ENCODE data around the gene ULK2. TPM values are rescaled to one million over a fixed set of nuclear protein-coding genes. Genes with fewer than 3 reads are reported as not detected.

ULK2 gene
- total and polyA plus RNA-seq, 2 donors from 2014 or later: 6.6 to 16.3 TPM

DNA sequence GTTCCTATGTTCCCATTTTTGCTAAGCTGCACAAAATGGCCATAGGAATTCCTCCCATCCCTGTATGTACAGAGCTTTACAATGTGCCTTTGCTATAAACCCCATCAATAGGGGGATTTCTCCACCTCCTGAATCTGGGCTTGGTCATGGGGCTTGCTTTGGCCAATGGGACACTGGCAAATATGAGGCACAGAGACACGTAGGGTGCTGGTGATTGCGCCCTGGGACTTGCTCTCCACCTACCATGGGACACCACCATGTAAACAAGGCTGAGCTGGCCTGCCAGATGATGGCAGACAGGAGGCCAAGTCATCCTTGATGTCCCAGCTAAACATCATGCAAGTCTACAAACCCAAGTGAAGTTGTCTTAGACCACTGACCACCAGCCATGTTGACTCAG lies 104.3 kb downstream of the ULK2 start:
- TF ChIP-seq, protein P1, sequence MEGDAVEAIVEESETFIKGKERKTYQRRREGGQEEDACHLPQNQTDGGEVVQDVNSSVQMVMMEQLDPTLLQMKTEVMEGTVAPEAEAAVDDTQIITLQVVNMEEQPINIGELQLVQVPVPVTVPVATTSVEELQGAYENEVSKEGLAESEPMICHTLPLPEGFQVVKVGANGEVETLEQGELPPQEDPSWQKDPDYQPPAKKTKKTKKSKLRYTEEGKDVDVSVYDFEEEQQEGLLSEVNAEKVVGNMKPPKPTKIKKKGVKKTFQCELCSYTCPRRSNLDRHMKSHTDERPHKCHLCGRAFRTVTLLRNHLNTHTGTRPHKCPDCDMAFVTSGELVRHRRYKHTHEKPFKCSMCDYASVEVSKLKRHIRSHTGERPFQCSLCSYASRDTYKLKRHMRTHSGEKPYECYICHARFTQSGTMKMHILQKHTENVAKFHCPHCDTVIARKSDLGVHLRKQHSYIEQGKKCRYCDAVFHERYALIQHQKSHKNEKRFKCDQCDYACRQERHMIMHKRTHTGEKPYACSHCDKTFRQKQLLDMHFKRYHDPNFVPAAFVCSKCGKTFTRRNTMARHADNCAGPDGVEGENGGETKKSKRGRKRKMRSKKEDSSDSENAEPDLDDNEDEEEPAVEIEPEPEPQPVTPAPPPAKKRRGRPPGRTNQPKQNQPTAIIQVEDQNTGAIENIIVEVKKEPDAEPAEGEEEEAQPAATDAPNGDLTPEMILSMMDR (IDR thresholded peaks at IDR 0.05; ENCODE audit: borderline replicate concordance, extremely low read depth, insufficient read depth): no peak

DNA sequence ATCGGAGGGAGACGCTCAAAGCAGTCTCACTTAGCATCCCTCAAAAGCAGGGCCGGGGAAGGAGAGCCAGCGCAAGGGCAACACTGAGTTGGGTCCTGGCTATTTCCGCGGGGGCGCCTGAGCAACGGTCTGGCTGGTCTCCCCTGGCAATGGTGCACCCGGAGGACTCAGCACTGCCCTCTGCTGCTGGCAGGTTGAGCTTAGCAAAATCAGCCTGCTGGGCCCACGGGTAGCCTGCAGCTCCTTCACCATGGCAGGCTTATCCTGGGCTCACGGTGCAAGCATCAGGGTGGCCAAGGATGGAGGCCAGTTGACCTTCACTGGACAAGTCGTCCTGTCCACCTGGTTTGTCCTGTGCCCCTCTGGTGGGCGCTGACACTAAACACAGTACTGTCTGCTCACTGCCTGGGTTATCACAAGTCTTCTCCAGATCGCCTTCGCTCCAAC lies 105.2 kb downstream of the ULK2 start:
- no peaks in the 10 kb centered on the region for H3K9me3 ChIP-seq (ENCODE audit: control insufficient read depth in 2 of 3, insufficient read depth in 1 of 3, low read length in 3 of 3)
- FAIRE-seq (no peak), DNase-seq (peak; percentile 84 to 88 (median 86))
- intact Hi-C loops (cut with DNase I): no loop called here
- H3K36me3 ChIP-seq (ENCODE audit: control insufficient read depth in 2 of 3, insufficient read depth in 3 of 3, low read length in 3 of 3): no peaks in the 10 kb centered on the region
- no peaks in the 10 kb centered on the region for H3K27me3 ChIP-seq (ENCODE audit: control insufficient read depth, insufficient read depth, low read length)
- H3K27ac ChIP-seq (ENCODE audit: low read depth in 2 of 2, low read length in 2 of 2): no peak overlapping the region
- H3K4me3 ChIP-seq (ENCODE audit: low read length in 3 of 3): no peak overlapping the region
- no peaks in the 10 kb centered on the region for H3K4me1 ChIP-seq (ENCODE audit: control insufficient read depth in 2 of 3, insufficient read depth in 2 of 3, low read depth in 1 of 3, low read length in 3 of 3)
- TF ChIP-seq, protein P1 (IDR thresholded peaks at IDR 0.05; ENCODE audit: borderline replicate concordance, extremely low read depth, insufficient read depth): peak; percentile 53
- no peak overlapping the region for H3K9ac ChIP-seq (ENCODE audit: low read length in 3 of 3)

More for the DNA sequence above, 104.3 kb downstream of the ULK2 start:
- intact Hi-C loops (cut with DNase I): no loop called here
- no peaks in the 10 kb centered on the region for H3K36me3 ChIP-seq (ENCODE audit: control insufficient read depth in 2 of 3, insufficient read depth in 3 of 3, low read length in 3 of 3)
- H3K9ac ChIP-seq (ENCODE audit: low read length in 3 of 3): no peak overlapping the region
- peaks cover 0 to 3% (median 0%) of the 10 kb centered on the region in 3 donors for H3K4me1 ChIP-seq (ENCODE audit: control insufficient read depth in 2 of 3, insufficient read depth in 2 of 3, low read depth in 1 of 3, low read length in 3 of 3)
- DNase-seq (no peak), FAIRE-seq (no peak)
- H3K27me3 ChIP-seq (ENCODE audit: control insufficient read depth, insufficient read depth, low read length): no peaks in the 10 kb centered on the region
- no peaks in the 10 kb centered on the region for H3K9me3 ChIP-seq (ENCODE audit: control insufficient read depth in 2 of 3, insufficient read depth in 1 of 3, low read length in 3 of 3)
- H3K27ac ChIP-seq (ENCODE audit: low read depth in 2 of 2, low read length in 2 of 2): no peak overlapping the region
- no peak overlapping the region for H3K4me3 ChIP-seq (ENCODE audit: low read length in 3 of 3)

GRCh38 chr17:19760746-19761145 lies 107.0 kb downstream of the ULK2 start:
- FAIRE-seq: no peak
- Histone ChIP-seq H3K4me1 (ENCODE audit: control insufficient read depth in 2 of 3, insufficient read depth in 2 of 3, low read depth in 1 of 3, low read length in 3 of 3) (no peaks in the 10 kb centered on the region), H3K4me3 (ENCODE audit: low read length in 3 of 3) (no peak overlapping the region), H3K36me3 (ENCODE audit: control insufficient read depth in 2 of 3, insufficient read depth in 3 of 3, low read length in 3 of 3) (no peaks in the 10 kb centered on the region), H3K9ac (ENCODE audit: low read length in 3 of 3) (no peak overlapping the region), H3K27ac (ENCODE audit: low read depth in 2 of 2, low read length in 2 of 2) (no peak overlapping the region), H3K9me3 (ENCODE audit: control insufficient read depth in 2 of 3, insufficient read depth in 1 of 3, low read length in 3 of 3) (no peaks in the 10 kb centered on the region), H3K27me3 (ENCODE audit: control insufficient read depth, insufficient read depth, low read length) (no peaks in the 10 kb centered on the region)
- DNase-seq: no peak
- TF ChIP-seq, protein P1 (IDR thresholded peaks at IDR 0.05; ENCODE audit: borderline replicate concordance, extremely low read depth, insufficient read depth): no peak
- intact Hi-C loops (cut with DNase I): no loop called here
